HepG2 (cell line): ENCODE results near the gene ZFAND3. TPM values are rescaled to one million over a fixed set of nuclear protein-coding genes. Genes with fewer than 3 reads are reported as not detected.

Source experiments
- ZBTB34 ChIP-seq: sonication (generic); formaldehyde crosslinking; IDR thresholded peaks from 2 replicates; pipeline ENCODE4 v1.8.0; 2022; ENCODE audit warnings: mild to moderate bottlenecking, missing genetic modification reagents
- ZNF232 ChIP-seq: sonication (generic); formaldehyde crosslinking; IDR thresholded peaks from 2 replicates; pipeline ENCODE4 v1.4.0; 2020; ENCODE audit warnings: missing genetic modification reagents, borderline replicate concordance
- ZNF33A ChIP-seq: sonication (generic); formaldehyde crosslinking; IDR thresholded peaks from 2 replicates; pipeline ENCODE4 v1.5.1; 2020; ENCODE audit warnings: missing genetic modification reagents, mild to moderate bottlenecking, moderate library complexity, borderline replicate concordance
- ZNF567 ChIP-seq: sonication (generic); formaldehyde crosslinking; IDR thresholded peaks from 2 replicates; pipeline ENCODE4 v1.8.1; 2023; ENCODE audit warnings: mild to moderate bottlenecking, missing genetic modification reagents, borderline replicate concordance
- ZNF792 ChIP-seq: IDR thresholded peaks from 2 replicates; pipeline ENCODE4 v1.6.1; 2016
- polyA plus RNA-seq, 8 experiments: library from polyadenylated mRNA; depleted of rRNA in 3 of 8; stranded (reverse) in 7 of 8; unstranded in 1 of 8; fragments of >200 nt; fragmentation: Illumina TruSeq in 4 of 8; extraction: Trizol in 4 of 8; gene quantifications; 2 replicates each; pipeline versions ENCODE4 v1.2.1 to v1.2.3, GENCODE V29; 2011 to 2016; ENCODE audit warnings: low read depth in 4 of 8, missing spikeins in 1 of 8, mixed read lengths in 1 of 8; ENCODE audit not compliant: insufficient read depth in 1 of 8
- total RNA-seq, 5 experiments: library from RNA; depleted of rRNA; stranded (reverse); fragments of >200 nt; fragmentation: Illumina TruSeq; extraction: Trizol; gene quantifications; 2 replicates each; pipeline ENCODE4 v1.2.3, GENCODE V29; 2016; ENCODE audit warnings: low read depth in 1 of 5
- TF ChIP-seq, protein P1 (sequence below), 2 experiments: fragments of 450-650 bp in 1 of 2; sonication (generic) in 1 of 2; formaldehyde crosslinking in 1 of 2; IDR thresholded peaks; 2 replicates each; pipeline versions ENCODE4 v1.6.1 to v1.8.0; 2016 to 2022; ENCODE audit warnings: antibody characterized with exemption in 1 of 2, mild to moderate bottlenecking in 1 of 2, missing genetic modification reagents in 1 of 2

The ZFAND3 gene
- total and polyA plus RNA-seq, 2 of the 13 experiments (the other 11 are each of a cell fraction or from before 2014, with no cell fraction given) = 16.4 to 17.1 TPM

DNA sequence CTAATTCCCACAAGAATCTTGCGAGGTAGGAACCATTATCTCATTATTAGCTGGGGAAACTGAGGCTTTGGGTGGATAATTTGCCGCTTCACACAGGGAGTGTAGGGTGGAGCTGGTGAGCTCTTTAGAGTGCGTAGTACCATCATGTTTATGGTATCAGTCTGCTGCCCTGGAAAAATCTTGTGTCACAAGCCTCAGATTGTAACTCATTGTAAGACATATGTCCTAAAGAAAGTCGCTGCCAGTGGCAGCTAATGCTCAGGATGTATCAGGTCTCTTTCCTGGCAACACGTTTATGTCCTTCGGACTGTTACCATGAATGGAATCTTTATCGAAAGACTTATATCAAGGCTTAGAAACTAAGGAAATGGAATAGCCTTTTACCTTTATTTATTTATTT lies 1.9 kb downstream of the ZFAND3 start (continued):
- TF ChIP-seq, protein P1, sequence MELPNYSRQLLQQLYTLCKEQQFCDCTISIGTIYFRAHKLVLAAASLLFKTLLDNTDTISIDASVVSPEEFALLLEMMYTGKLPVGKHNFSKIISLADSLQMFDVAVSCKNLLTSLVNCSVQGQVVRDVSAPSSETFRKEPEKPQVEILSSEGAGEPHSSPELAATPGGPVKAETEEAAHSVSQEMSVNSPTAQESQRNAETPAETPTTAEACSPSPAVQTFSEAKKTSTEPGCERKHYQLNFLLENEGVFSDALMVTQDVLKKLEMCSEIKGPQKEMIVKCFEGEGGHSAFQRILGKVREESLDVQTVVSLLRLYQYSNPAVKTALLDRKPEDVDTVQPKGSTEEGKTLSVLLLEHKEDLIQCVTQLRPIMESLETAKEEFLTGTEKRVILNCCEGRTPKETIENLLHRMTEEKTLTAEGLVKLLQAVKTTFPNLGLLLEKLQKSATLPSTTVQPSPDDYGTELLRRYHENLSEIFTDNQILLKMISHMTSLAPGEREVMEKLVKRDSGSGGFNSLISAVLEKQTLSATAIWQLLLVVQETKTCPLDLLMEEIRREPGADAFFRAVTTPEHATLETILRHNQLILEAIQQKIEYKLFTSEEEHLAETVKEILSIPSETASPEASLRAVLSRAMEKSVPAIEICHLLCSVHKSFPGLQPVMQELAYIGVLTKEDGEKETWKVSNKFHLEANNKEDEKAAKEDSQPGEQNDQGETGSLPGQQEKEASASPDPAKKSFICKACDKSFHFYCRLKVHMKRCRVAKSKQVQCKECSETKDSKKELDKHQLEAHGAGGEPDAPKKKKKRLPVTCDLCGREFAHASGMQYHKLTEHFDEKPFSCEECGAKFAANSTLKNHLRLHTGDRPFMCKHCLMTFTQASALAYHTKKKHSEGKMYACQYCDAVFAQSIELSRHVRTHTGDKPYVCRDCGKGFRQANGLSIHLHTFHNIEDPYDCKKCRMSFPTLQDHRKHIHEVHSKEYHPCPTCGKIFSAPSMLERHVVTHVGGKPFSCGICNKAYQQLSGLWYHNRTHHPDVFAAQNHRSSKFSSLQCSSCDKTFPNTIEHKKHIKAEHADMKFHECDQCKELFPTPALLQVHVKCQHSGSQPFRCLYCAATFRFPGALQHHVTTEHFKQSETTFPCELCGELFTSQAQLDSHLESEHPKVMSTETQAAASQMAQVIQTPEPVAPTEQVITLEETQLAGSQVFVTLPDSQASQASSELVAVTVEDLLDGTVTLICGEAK (IDR thresholded peaks at IDR 0.05) = no peak
- TF ChIP-seq, protein P1 (CRISPR knock-in tag; IDR thresholded peaks at IDR 0.05) = no peak
- TF ChIP-seq ZBTB34 (CRISPR knock-in tag) = no peak
- no peak for TF ChIP-seq ZNF792 (CRISPR knock-in tag)
- no peak for TF ChIP-seq ZNF33A (CRISPR knock-in tag)
- TF ChIP-seq ZNF232 (CRISPR knock-in tag) = no peak
- no peak for TF ChIP-seq ZNF567
- TF ChIP-seq, all 625 proteins: peak for 0
